ENCODE results near the gene STT3B. TPM values are rescaled to one million over a fixed set of nuclear protein-coding genes. Genes with fewer than 3 reads are reported as not detected.

Gene STT3B
- total and polyA plus RNA-seq, 8 donors, result 15.1 to 183 (median 49.1) TPM

GRCh38 chr3:31572236-31573004 lies 39.7 kb downstream of the STT3B start:
- Histone ChIP-seq H3K4me3 (no peak overlapping the region), H3K9me3 (no peaks in the 10 kb centered on the region), H3K27ac (no peak overlapping the region), H3K27me3 (no peaks in the 10 kb centered on the region), H3K36me3 (no peaks in the 10 kb centered on the region), H3K4me1 (peaks cover 0 to 76% (median 35%) of the 10 kb centered on the region in 4 donors)
- intact Hi-C loops (cut with DNase I; ENCODE audit: low total_unique reads), result no loop called here
- no peak for TF ChIP-seq POLR2A (IDR thresholded peaks at IDR 0.05)
- 95 to 99% (median 98%) methylated on average over 4 of the region's 4 CpGs for WGBS, 5 donors
- no peak for DNase-seq

GRCh38 chr3:31573036-31573779 lies 40.5 kb downstream of the STT3B start:
- Histone ChIP-seq H3K27ac (no peak overlapping the region), H3K4me1 (peaks cover 0 to 76% (median 35%) of the 10 kb centered on the region in 4 donors), H3K36me3 (no peaks in the 10 kb centered on the region), H3K4me3 (no peak overlapping the region), H3K9me3 (no peaks in the 10 kb centered on the region), H3K27me3 (no peaks in the 10 kb centered on the region)
- WGBS, 5 donors, result 63 to 77% (median 70%) methylated on average over 3 of the region's 3 CpGs
- DNase-seq, result no peak
- TF ChIP-seq POLR2AphosphoS5 (IDR thresholded peaks at IDR 0.05) (no peak), POLR2A (IDR thresholded peaks at IDR 0.05) (no peak), CTCF (IDR thresholded peaks at IDR 0.05) (no peak), EP300 (IDR thresholded peaks at IDR 0.05) (no peak)
- intact Hi-C loops (cut with DNase I; ENCODE audit: low total_unique reads), result no loop called here

- 63 to 81% (median 72%) methylated on average over 2 of the region's 2 CpGs for WGBS, 5 donors
Measured at GRCh38 chr3:31575448-31575847, 42.7 kb downstream of the STT3B start.

GRCh38 chr3:31576521-31576920 lies 43.8 kb downstream of the STT3B start:
- Histone ChIP-seq H3K9me3 (no peaks in the 10 kb centered on the region), H3K27me3 (no peaks in the 10 kb centered on the region), H3K27ac (no peak overlapping the region), H3K4me1 (peaks cover 7 to 63% (median 29%) of the 10 kb centered on the region in 4 donors), H3K4me3 (no peak overlapping the region), H3K36me3 (peaks cover 0 to 7% (median 4%) of the 10 kb centered on the region in 4 donors)
- no peak for DNase-seq
- TF ChIP-seq POLR2AphosphoS5 (IDR thresholded peaks at IDR 0.05) (no peak), POLR2A (IDR thresholded peaks at IDR 0.05) (no peak), CTCF (IDR thresholded peaks at IDR 0.05) (no peak), EP300 (IDR thresholded peaks at IDR 0.05) (no peak)
- 52 to 61% (median 55%) methylated on average over 1 of the region's 1 CpG for WGBS, 5 donors
- intact Hi-C loops (cut with DNase I; ENCODE audit: low total_unique reads), result no loop called here

More at GRCh38 chr3:31575448-31575847, 42.7 kb downstream of the STT3B start:
- Histone ChIP-seq H3K4me1 (peaks cover 7 to 73% (median 34%) of the 10 kb centered on the region in 4 donors), H3K27me3 (no peaks in the 10 kb centered on the region), H3K36me3 (peaks cover 0 to 7% (median 4%) of the 10 kb centered on the region in 4 donors), H3K4me3 (no peak overlapping the region), H3K9me3 (no peaks in the 10 kb centered on the region), H3K27ac (no peak overlapping the region)
- no peak for TF ChIP-seq EP300 (IDR thresholded peaks at IDR 0.05)
- no peak for DNase-seq
- intact Hi-C loops (cut with DNase I; ENCODE audit: low total_unique reads), result no loop called here

- Histone ChIP-seq H3K4me3 (no peak overlapping the region), H3K9me3 (no peaks in the 10 kb centered on the region), H3K27me3 (no peaks in the 10 kb centered on the region), H3K36me3 (peaks cover 0 to 7% (median 4%) of the 10 kb centered on the region in 4 donors), H3K27ac (no peak overlapping the region), H3K4me1 (peaks cover 6 to 62% (median 28%) of the 10 kb centered on the region in 4 donors)
- DNase-seq, result no peak
- intact Hi-C loops (cut with DNase I; ENCODE audit: low total_unique reads), result no loop called here
- no peak for TF ChIP-seq POLR2A (IDR thresholded peaks at IDR 0.05)
- no peak for TF ChIP-seq CTCF (IDR thresholded peaks at IDR 0.05)
- TF ChIP-seq POLR2AphosphoS5 (IDR thresholded peaks at IDR 0.05), result no peak
- no peak for TF ChIP-seq EP300 (IDR thresholded peaks at IDR 0.05)
Measured at GRCh38 chr3:31577232-31577631, 44.5 kb downstream of the STT3B start.

All from stomach (tissue), 9 donors.